ENCODE results near the gene HSPA12B.

DNA sequence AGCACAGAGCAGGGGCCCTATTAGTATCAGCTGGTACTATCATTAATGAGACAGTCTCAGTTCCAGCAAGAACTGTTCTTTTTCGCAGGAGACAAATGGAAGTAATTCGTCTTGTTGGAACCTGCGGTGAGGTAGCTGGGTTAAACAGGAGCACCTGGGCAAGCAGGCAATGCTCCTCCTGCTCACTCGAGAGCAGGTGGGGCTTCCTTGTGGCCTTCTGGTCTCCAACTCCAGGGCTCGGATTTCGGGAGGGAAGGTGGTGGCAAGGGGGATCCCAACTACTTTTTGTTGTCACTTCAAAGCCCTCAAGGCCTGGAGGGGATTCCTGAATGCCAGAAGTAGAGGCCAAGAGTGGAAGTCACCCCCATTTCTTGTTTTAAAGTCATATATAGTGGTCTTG lies 50.1 kb downstream of the HSPA12B start:
- TF ChIP-seq, protein P1, sequence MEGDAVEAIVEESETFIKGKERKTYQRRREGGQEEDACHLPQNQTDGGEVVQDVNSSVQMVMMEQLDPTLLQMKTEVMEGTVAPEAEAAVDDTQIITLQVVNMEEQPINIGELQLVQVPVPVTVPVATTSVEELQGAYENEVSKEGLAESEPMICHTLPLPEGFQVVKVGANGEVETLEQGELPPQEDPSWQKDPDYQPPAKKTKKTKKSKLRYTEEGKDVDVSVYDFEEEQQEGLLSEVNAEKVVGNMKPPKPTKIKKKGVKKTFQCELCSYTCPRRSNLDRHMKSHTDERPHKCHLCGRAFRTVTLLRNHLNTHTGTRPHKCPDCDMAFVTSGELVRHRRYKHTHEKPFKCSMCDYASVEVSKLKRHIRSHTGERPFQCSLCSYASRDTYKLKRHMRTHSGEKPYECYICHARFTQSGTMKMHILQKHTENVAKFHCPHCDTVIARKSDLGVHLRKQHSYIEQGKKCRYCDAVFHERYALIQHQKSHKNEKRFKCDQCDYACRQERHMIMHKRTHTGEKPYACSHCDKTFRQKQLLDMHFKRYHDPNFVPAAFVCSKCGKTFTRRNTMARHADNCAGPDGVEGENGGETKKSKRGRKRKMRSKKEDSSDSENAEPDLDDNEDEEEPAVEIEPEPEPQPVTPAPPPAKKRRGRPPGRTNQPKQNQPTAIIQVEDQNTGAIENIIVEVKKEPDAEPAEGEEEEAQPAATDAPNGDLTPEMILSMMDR (CRISPR knock-in tag; IDR thresholded peaks at IDR 0.05), result no peak
- no peak for TF ChIP-seq ASH2L (IDR thresholded peaks at IDR 0.05; ENCODE audit: insufficient read length, low read depth, low read length)
- TF ChIP-seq PTBP1 (IDR thresholded peaks at IDR 0.05; ENCODE audit: low read depth, low read length, poor library complexity, severe bottlenecking), result no peak
- no peak for TF ChIP-seq PCBP1 (IDR thresholded peaks at IDR 0.05; ENCODE audit: borderline replicate concordance, low read depth, low read length)
- no peak for TF ChIP-seq SP1 (IDR thresholded peaks at IDR 0.05)
- no peak for TF ChIP-seq SP1 (CRISPR knock-in tag; IDR thresholded peaks at IDR 0.05)
- TF ChIP-seq HIVEP1 (CRISPR knock-in tag; IDR thresholded peaks at IDR 0.05), result no peak
- no peak for TF ChIP-seq GLI4 (CRISPR knock-in tag; IDR thresholded peaks at IDR 0.05; ENCODE audit: borderline replicate concordance)
- no peak for TF ChIP-seq EP300 (IDR thresholded peaks at IDR 0.05; ENCODE audit: low read depth in 2 of 2, low read length in 2 of 2)
- TF ChIP-seq EP300 (CRISPR knock-in tag; IDR thresholded peaks at IDR 0.05; ENCODE audit: borderline replicate concordance), result no peak
- TF ChIP-seq EED (CRISPR knock-in tag; IDR thresholded peaks at IDR 0.05), result no peak
- TF ChIP-seq LBX2 (CRISPR knock-in tag; IDR thresholded peaks at IDR 0.05; ENCODE audit: borderline replicate concordance), result no peak
- TF ChIP-seq ZNF230 (CRISPR knock-in tag; IDR thresholded peaks at IDR 0.05), result no peak

Data from HepG2 (cell line).